PC-9 (cell line): Measurements from ENCODE around the gene NT5DC3. TPM values are rescaled to one million over a fixed set of nuclear protein-coding genes. Genes with fewer than 3 reads are reported as not detected.

Source experiments
- BruUV-seq: library from RNA; stranded (reverse); fragments of 400-500 nt; replicated peaks from 2 replicates; lab custom pipeline; 2021; lab: Mats Ljungman, UMichigan
- CTCF ChIA-PET: fragments of 300-600 bp; sonication (Branson Sonifier 250); formaldehyde crosslinking; loops from one replicate; lab custom pipeline; 2022; ENCODE audit warnings: antibody characterized with exemption; lab: Charles Lee
- POLR2A ChIA-PET: fragments of 300-600 bp; sonication (Branson Sonifier 250); formaldehyde crosslinking; loops from one replicate; lab custom pipeline; 2022; ENCODE audit warnings: antibody characterized with exemption; ENCODE audit not compliant: unreplicated experiment; lab: Charles Lee
- DNase-seq, 2 experiments: peaks; one replicate each; pipeline versions ENCODE4 v3.0.0 to v3.0.0-alpha.2; 2015 to 2022; ENCODE audit warnings: mixed read lengths in 1 of 2
- H2AFZ ChIP-seq: fragments of 200-600 bp; sonication (generic); 2 replicates; pipeline ENCODE4 v1.8.1; 2017; ENCODE audit warnings: antibody characterized with exemption
- H3F3A ChIP-seq: fragments of 200-600 bp; sonication (generic); 2 replicates; pipeline ENCODE4 v1.8.1; 2017; ENCODE audit warnings: antibody characterized with exemption, mild to moderate bottlenecking, low read depth; ENCODE audit not compliant: insufficient read depth
- H3K27ac ChIP-seq: fragments of 200-600 bp; sonication (generic); 2 replicates; pipeline ENCODE4 v1.6.1; 2016; ENCODE audit warnings: mixed run types
- H3K27me3 ChIP-seq: fragments of 200-600 bp; sonication (generic); 2 replicates; pipeline ENCODE4 v1.6.1; 2016; ENCODE audit warnings: low read depth, mixed run types; ENCODE audit not compliant: insufficient read depth
- H3K36me3 ChIP-seq: fragments of 200-600 bp; sonication (generic); 2 replicates; pipeline ENCODE4 v1.6.1; 2016; ENCODE audit warnings: low read depth, mixed run types
- H3K4me1 ChIP-seq: fragments of 200-600 bp; sonication (generic); replicated peaks from 2 replicates; pipeline ENCODE4 v1.6.1; 2016; ENCODE audit warnings: mixed run types; ENCODE audit not compliant: insufficient read depth
- H3K4me2 ChIP-seq: fragments of 200-600 bp; sonication (generic); 2 replicates; pipeline ENCODE4 v1.6.1; 2017; ENCODE audit warnings: mixed run types
- H3K4me3 ChIP-seq: fragments of 200-600 bp; sonication (generic); 2 replicates; pipeline ENCODE4 v1.6.1; 2016; ENCODE audit warnings: mixed run types
- H3K79me2 ChIP-seq: fragments of 200-600 bp; sonication (generic); 2 replicates; pipeline ENCODE4 v1.6.1; 2017; ENCODE audit warnings: low read depth, mixed run types
- H3K9me2 ChIP-seq: fragments of 200-600 bp; sonication (generic); 2 replicates; pipeline ENCODE4 v1.8.1; 2017; ENCODE audit warnings: mild to moderate bottlenecking; ENCODE audit not compliant: insufficient read depth
- H3K9me3 ChIP-seq: fragments of 200-600 bp; sonication (generic); 2 replicates; pipeline ENCODE4 v1.8.1; 2016; ENCODE audit warnings: low read depth; ENCODE audit not compliant: insufficient read depth
- H4K20me1 ChIP-seq: fragments of 200-600 bp; sonication (generic); 2 replicates; pipeline ENCODE4 v1.8.1; 2017; ENCODE audit not compliant: insufficient read depth
- EZH2 ChIP-seq: fragments of 200-600 bp; sonication (generic); IDR thresholded peaks from 2 replicates; pipeline ENCODE4 v1.8.0; 2017; ENCODE audit warnings: antibody characterized with exemption, low read depth
- intact Hi-C: fragments of 100-400 bp; cut with micrococcal nuclease; formaldehyde crosslinking; loops from one replicate; pipeline ENCODE4 v1.10.0; 2022; ENCODE audit not compliant: unreplicated experiment
- total RNA-seq: library from RNA; stranded (reverse); gene quantifications from 2 replicates; pipeline ENCODE4 v1.2.3, GENCODE V29; 2021
- TF ChIP-seq, protein P1 (sequence below): fragments of 200-600 bp; sonication (generic); conservative IDR thresholded peaks from 2 replicates; pipeline ENCODE4 v1.6.1; 2017; ENCODE audit warnings: mixed run types, antibody characterized with exemption, mild to moderate bottlenecking, moderate library complexity

Gene NT5DC3
- total RNA-seq, 1 experiment from 2014 or later = 13.2 TPM

DNA sequence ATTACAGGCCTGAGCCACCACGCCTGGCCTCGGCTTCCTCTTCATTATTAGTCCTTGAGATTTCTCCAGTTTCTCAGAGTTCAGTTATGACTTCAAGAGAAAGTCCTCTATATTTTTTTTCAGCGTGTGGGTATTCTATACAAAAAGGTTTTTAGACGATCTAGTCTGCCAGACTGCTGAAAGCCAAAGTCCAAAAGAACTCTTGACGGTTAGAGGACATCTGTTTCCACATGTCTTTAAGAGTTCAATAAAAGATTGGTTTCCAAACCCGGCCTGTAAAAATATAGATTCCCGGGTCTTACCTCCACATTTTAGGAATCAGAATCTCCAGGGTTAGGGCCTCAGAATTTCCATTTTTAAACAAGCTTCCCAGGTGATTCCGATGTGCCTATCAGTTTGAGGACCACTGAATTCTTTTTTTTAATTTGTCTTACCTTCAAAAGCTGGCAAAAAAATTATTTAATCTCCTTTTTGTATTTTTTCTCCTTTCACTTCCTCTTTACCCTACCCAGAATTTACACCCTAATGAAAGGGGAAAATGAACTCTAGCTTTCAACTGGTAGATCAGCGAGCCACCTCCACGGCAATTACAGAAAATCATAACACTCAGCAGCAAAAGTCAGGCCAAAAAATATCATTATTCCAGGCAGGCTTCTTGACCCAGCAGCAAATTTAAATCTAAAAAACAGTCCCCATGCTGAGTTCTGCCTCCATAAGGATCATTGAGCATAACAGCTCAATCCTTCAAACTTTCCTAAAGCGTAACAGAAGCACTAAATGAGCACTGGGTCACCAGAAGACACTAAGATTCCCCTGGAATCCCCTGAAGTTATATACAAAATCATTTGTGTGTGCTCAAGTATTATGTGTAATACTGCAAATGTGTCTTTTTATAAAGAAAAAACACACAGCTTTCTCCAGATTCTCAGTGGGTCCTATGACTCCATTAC, 8.7 kb downstream of the NT5DC3 start:
- BruUV-seq = no TSS peak
- H3K9me2 ChIP-seq = no peaks in the 10 kb centered on the region
- no peaks in the 10 kb centered on the region for H3K4me1 ChIP-seq
- ChIA-PET POLR2A (no interaction called here), CTCF (no interaction called here)
- intact Hi-C loops = no loop called here
- H4K20me1 ChIP-seq = no peaks in the 10 kb centered on the region
- H3K36me3 ChIP-seq = no peaks in the 10 kb centered on the region
- no peak overlapping the region for H3K4me2 ChIP-seq
- peaks cover 88% of the 10 kb centered on the region for H3K79me2 ChIP-seq
- H3K27me3 ChIP-seq = no peaks in the 10 kb centered on the region
- no peak overlapping the region for H3K4me3 ChIP-seq
- TF ChIP-seq, protein P1, sequence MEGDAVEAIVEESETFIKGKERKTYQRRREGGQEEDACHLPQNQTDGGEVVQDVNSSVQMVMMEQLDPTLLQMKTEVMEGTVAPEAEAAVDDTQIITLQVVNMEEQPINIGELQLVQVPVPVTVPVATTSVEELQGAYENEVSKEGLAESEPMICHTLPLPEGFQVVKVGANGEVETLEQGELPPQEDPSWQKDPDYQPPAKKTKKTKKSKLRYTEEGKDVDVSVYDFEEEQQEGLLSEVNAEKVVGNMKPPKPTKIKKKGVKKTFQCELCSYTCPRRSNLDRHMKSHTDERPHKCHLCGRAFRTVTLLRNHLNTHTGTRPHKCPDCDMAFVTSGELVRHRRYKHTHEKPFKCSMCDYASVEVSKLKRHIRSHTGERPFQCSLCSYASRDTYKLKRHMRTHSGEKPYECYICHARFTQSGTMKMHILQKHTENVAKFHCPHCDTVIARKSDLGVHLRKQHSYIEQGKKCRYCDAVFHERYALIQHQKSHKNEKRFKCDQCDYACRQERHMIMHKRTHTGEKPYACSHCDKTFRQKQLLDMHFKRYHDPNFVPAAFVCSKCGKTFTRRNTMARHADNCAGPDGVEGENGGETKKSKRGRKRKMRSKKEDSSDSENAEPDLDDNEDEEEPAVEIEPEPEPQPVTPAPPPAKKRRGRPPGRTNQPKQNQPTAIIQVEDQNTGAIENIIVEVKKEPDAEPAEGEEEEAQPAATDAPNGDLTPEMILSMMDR = no peak
- TF ChIP-seq EZH2 = no peak
- H3F3A ChIP-seq = peaks cover 4% of the 10 kb centered on the region; the same call in 1 of the 2 replicates
- DNase-seq = no peak
- no peak overlapping the region for H3K27ac ChIP-seq
- H3K9me3 ChIP-seq = no peaks in the 10 kb centered on the region
- no peak overlapping the region for H2AFZ ChIP-seq

DNA sequence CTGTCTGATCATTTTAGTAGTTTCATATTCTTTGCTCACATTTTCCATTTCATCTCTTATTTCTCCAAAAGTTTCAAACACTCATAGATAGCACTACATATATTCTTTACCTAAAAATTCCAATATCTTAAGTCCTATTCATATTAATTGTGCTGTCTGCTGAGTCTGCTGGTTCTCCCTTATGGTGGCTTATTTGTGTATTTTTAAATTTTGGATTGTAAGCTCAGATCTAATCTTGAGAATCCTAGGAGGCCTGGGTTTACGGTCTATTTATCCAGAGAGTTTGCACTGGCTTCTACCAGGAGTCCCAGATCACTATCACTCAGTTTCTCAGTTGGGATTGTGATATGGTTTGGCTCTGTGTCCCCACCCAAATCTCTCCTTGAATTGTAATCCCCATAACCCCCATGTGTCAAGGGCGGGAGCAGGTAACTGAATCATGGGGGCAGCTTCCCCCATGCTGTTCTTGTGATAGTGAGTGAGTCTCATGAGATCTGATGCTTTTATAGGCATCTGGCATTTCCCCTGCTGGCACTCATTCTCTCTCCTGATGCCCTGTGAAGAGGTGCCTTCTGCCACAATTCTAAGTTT, 10.2 kb downstream of the NT5DC3 start:
- POLR2A ChIA-PET = no interaction called here
- Histone ChIP-seq H3K36me3 (no peaks in the 10 kb centered on the region), H3K9me2 (no peaks in the 10 kb centered on the region), H3K4me2 (no peak overlapping the region), H4K20me1 (no peaks in the 10 kb centered on the region), H3K9me3 (no peaks in the 10 kb centered on the region), H3K27me3 (no peaks in the 10 kb centered on the region), H2AFZ (no peak overlapping the region), H3K27ac (no peak overlapping the region), H3K4me3 (no peak overlapping the region), H3F3A (peaks cover 4% of the 10 kb centered on the region; the same call in 1 of the 2 replicates), H3K4me1 (no peaks in the 10 kb centered on the region), H3K79me2 (peaks cover 83% of the 10 kb centered on the region)
- no peak for DNase-seq
- intact Hi-C loops = no loop called here
- no TSS peak for BruUV-seq
- TF ChIP-seq, protein P1 = no peak
- CTCF ChIA-PET = no interaction called here

DNA sequence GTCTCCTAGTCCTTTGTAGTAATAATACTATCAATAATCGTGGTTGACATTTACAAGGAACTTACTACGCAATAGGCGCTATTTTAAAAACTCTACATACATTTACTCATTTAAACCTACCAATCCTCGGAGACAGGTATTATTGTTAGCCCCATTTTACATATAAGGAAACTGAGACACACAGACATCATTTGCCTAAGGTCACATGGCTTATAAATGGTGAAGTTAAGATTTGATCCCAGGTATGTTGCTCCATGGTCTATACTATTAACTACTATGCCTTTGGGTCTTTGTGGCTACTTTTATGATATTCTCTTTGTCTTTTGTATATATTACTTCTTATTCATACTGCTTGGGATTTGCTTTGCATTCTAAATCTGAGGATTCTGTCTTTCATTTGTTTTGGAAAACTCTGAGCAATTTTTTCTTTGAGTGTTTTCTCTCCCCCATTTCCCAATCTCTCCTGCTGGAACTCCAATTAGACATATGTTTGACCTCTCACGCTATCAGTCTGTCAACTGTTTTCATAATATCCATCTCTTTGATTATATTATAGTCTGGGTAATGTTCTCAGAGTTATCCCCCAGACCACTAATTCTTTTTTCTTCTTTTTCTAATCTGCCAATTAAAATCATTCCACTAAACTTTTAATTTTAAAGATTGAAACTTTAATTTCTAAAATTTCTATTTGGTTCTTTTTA, 10.9 kb downstream of the NT5DC3 start:
- BruUV-seq = no TSS peak
- TF ChIP-seq EZH2 = no peak
- TF ChIP-seq, protein P1 = no peak
- DNase-seq = no peak
- Histone ChIP-seq H2AFZ (no peak overlapping the region), H3K9me2 (no peaks in the 10 kb centered on the region), H3K4me1 (no peaks in the 10 kb centered on the region), H3K9me3 (no peaks in the 10 kb centered on the region), H3F3A (peaks cover 4% of the 10 kb centered on the region; the same call in 1 of the 2 replicates), H3K4me2 (no peak overlapping the region), H3K79me2 (peaks cover 82% of the 10 kb centered on the region), H4K20me1 (no peaks in the 10 kb centered on the region), H3K27me3 (no peaks in the 10 kb centered on the region), H3K36me3 (no peaks in the 10 kb centered on the region), H3K27ac (no peak overlapping the region), H3K4me3 (no peak overlapping the region)
- intact Hi-C loops = no loop called here
- CTCF ChIA-PET = interaction anchor here (0.6 kb wide), 1 partner anchor 28 kb away, joined by 3 read pairs; no protein-coding TSS in a partner anchor
- POLR2A ChIA-PET = no interaction called here
